Measurements from ENCODE around the gene CCDC181. TPM values are rescaled to one million over a fixed set of nuclear protein-coding genes. Genes with fewer than 3 reads are reported as not detected.

Gene CCDC181
- total and polyA plus RNA-seq, 4 donors, result 0.02 to 0.08 TPM; not detected in 2

DNA sequence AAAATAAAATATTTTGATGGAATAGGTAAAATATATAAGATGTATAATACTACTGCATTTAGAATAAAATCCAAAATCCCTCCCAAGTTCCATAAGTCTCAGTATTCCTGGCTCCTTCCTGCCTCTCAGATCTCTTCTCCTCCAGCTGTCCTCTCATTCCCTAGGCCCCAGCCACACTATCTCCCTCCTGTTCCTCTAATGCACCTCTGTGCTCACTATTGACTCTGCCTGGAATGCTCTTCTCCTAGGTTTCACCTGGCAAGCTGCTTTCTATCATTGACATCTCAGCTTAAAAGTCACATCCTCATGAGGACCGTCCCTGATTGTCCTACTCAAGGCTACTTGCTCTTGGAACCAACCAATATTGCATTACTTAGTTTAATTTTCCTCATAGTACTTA, 66.9 kb downstream of the CCDC181 start:
- Histone ChIP-seq H3K9me3 (ENCODE audit: control insufficient read depth in 4 of 4, low read length in 3 of 4) (no peaks in the 10 kb centered on the region), H3K36me3 (ENCODE audit: control insufficient read depth in 4 of 4, insufficient read depth in 3 of 4, low read depth in 1 of 4, low read length in 3 of 4) (no peaks in the 10 kb centered on the region), H3K4me1 (ENCODE audit: control insufficient read depth in 4 of 4, insufficient read depth in 4 of 4, low read length in 3 of 4) (no peaks in the 10 kb centered on the region), H3K27me3 (ENCODE audit: control insufficient read depth in 4 of 4, insufficient read depth in 4 of 4, low read length in 3 of 4) (no peaks in the 10 kb centered on the region), H3K9ac (ENCODE audit: low read depth in 1 of 2, low read length in 2 of 2) (no peak overlapping the region), H3K27ac (ENCODE audit: low read depth in 1 of 2, low read length in 2 of 2) (no peak overlapping the region), H3K4me3 (ENCODE audit: low read depth in 1 of 3, low read length in 3 of 3) (no peak overlapping the region)
- DNase-seq (ENCODE audit: low spot score), result no peak
- TF ChIP-seq FOXA2 (IDR thresholded peaks at IDR 0.05), result no peak
- no peak for TF ChIP-seq SP1 (IDR thresholded peaks at IDR 0.05)
- TF ChIP-seq, protein P1, sequence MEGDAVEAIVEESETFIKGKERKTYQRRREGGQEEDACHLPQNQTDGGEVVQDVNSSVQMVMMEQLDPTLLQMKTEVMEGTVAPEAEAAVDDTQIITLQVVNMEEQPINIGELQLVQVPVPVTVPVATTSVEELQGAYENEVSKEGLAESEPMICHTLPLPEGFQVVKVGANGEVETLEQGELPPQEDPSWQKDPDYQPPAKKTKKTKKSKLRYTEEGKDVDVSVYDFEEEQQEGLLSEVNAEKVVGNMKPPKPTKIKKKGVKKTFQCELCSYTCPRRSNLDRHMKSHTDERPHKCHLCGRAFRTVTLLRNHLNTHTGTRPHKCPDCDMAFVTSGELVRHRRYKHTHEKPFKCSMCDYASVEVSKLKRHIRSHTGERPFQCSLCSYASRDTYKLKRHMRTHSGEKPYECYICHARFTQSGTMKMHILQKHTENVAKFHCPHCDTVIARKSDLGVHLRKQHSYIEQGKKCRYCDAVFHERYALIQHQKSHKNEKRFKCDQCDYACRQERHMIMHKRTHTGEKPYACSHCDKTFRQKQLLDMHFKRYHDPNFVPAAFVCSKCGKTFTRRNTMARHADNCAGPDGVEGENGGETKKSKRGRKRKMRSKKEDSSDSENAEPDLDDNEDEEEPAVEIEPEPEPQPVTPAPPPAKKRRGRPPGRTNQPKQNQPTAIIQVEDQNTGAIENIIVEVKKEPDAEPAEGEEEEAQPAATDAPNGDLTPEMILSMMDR (IDR thresholded peaks at IDR 0.05; ENCODE audit: low read depth, low read length, missing input control), result no peak
- TF ChIP-seq GABPA (IDR thresholded peaks at IDR 0.05 in 1 of 2, conservative IDR thresholded peaks at IDR 0.05 in 1 of 2), result no peak
- TF ChIP-seq RXRA (IDR thresholded peaks at IDR 0.05), result no peak
- no peak for TF ChIP-seq HNF4A (conservative IDR thresholded peaks at IDR 0.05)
- no peak for TF ChIP-seq EGR1 (IDR thresholded peaks at IDR 0.05; ENCODE audit: low read depth in 2 of 2)
- no peak for TF ChIP-seq HNF4G (IDR thresholded peaks at IDR 0.05)
- TF ChIP-seq FOXA1 (IDR thresholded peaks at IDR 0.05), result no peak
- no peak for TF ChIP-seq NR2F2 (IDR thresholded peaks at IDR 0.05)
- TF ChIP-seq, protein P2, sequence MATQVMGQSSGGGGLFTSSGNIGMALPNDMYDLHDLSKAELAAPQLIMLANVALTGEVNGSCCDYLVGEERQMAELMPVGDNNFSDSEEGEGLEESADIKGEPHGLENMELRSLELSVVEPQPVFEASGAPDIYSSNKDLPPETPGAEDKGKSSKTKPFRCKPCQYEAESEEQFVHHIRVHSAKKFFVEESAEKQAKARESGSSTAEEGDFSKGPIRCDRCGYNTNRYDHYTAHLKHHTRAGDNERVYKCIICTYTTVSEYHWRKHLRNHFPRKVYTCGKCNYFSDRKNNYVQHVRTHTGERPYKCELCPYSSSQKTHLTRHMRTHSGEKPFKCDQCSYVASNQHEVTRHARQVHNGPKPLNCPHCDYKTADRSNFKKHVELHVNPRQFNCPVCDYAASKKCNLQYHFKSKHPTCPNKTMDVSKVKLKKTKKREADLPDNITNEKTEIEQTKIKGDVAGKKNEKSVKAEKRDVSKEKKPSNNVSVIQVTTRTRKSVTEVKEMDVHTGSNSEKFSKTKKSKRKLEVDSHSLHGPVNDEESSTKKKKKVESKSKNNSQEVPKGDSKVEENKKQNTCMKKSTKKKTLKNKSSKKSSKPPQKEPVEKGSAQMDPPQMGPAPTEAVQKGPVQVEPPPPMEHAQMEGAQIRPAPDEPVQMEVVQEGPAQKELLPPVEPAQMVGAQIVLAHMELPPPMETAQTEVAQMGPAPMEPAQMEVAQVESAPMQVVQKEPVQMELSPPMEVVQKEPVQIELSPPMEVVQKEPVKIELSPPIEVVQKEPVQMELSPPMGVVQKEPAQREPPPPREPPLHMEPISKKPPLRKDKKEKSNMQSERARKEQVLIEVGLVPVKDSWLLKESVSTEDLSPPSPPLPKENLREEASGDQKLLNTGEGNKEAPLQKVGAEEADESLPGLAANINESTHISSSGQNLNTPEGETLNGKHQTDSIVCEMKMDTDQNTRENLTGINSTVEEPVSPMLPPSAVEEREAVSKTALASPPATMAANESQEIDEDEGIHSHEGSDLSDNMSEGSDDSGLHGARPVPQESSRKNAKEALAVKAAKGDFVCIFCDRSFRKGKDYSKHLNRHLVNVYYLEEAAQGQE (IDR thresholded peaks at IDR 0.05), result no peak
- no peak for TF ChIP-seq TAF1 (conservative IDR thresholded peaks at IDR 0.05)
- TF ChIP-seq, protein P3, sequence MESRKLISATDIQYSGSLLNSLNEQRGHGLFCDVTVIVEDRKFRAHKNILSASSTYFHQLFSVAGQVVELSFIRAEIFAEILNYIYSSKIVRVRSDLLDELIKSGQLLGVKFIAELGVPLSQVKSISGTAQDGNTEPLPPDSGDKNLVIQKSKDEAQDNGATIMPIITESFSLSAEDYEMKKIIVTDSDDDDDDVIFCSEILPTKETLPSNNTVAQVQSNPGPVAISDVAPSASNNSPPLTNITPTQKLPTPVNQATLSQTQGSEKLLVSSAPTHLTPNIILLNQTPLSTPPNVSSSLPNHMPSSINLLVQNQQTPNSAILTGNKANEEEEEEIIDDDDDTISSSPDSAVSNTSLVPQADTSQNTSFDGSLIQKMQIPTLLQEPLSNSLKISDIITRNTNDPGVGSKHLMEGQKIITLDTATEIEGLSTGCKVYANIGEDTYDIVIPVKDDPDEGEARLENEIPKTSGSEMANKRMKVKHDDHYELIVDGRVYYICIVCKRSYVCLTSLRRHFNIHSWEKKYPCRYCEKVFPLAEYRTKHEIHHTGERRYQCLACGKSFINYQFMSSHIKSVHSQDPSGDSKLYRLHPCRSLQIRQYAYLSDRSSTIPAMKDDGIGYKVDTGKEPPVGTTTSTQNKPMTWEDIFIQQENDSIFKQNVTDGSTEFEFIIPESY (IDR thresholded peaks at IDR 0.05), result no peak
- no peak for TF ChIP-seq YY1 (IDR thresholded peaks at IDR 0.05)
- TF ChIP-seq JUND (IDR thresholded peaks at IDR 0.05), result no peak
- TF ChIP-seq RAD21 (IDR thresholded peaks at IDR 0.05), result no peak
- TF ChIP-seq, protein P4, sequence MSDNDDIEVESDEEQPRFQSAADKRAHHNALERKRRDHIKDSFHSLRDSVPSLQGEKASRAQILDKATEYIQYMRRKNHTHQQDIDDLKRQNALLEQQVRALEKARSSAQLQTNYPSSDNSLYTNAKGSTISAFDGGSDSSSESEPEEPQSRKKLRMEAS (IDR thresholded peaks at IDR 0.05), result no peak
- TF ChIP-seq, protein P5, sequence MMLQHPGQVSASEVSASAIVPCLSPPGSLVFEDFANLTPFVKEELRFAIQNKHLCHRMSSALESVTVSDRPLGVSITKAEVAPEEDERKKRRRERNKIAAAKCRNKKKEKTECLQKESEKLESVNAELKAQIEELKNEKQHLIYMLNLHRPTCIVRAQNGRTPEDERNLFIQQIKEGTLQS (IDR thresholded peaks at IDR 0.05), result no peak
- WGBS, result 99% methylated on average over 1 of the region's 1 CpG

All from liver (tissue), 9 donors.